GM19467 (cell line): ENCODE data around the gene YRDC.

ENCODE experiments used
- ATAC-seq: cut with Tn5 transposase; IDR thresholded peaks from one replicate; pipeline ENCODE4 v1.9.1; 2021; ENCODE audit warnings: mild to moderate bottlenecking, moderate library complexity; ENCODE audit not compliant: unreplicated experiment

The YRDC gene

GRCh38 chr1:37822906-37823815 is 15.2 kb upstream of the YRDC start:
- ATAC-seq, result no peak

- no peak for ATAC-seq
Observed at GRCh38 chr1:37821481-37821880, 13.5 kb upstream of the YRDC start.

DNA sequence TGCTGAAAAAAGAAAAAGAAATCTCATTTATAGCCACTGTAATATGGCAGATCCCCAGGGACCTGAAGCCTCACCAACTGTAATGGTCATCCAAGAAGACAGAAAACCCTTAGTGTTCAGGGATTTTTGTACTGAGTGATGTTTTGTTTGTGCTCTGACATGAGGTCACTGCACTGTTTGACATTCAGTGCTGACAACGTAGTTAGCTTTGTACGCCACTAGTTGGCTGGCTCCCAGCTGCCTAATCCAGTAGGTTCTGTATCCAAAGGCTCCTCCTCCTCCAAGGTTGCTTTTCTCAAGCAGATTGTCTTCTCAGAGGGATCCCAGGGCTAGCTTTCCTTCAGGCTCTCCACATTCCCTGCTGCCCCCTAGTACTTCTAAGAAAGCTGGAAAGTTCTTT is 9.5 kb upstream of the YRDC start:
- no peak for ATAC-seq

DNA sequence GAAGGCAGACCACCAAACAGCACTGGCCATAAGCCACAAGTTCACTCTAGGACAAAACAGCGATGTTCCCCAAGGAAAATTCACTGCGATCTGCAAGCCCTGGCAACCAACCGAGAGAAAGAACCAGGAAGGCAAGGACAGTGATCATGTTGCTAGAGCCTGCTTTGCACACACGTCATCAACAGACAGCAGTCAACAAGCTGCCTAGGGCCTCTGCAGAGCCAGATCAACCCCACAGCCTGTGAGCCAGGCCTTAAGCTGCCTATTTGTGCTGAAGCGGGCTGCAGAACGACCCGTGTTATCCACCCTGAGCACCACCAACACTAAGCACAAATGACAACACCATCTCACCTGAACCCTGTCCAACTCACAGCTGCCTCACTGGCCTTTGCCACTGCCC is 6.2 kb upstream of the YRDC start:
- no peak for ATAC-seq

- ATAC-seq, result no peak
Observed at GRCh38 chr1:37813529-37814145, 5.6 kb upstream of the YRDC start.

- ATAC-seq, result no peak
Observed at GRCh38 chr1:37811027-37811655, 3.1 kb upstream of the YRDC start.

DNA sequence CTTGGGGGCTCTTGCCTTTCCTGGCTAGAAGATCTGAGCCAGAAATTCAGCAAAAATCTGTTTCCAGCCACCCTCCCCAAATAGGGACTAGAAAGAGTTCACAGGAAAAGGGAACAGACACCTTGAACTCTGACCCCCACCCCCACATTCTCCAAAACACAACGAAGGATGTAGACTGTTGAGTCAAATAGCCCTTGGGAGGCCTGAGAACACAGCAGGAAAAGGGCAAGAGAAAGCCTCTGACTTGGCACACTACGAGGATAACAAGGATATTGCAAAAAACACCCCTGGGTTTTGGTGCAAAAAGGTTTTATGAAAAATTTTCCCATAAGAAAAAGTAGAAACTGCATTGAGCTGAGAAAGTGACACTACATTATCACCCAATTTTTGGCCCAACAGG is 1.9 kb upstream of the YRDC start:
- ATAC-seq, result no peak

- ATAC-seq, result peak; percentile 25
Observed at GRCh38 chr1:37808369-37809319, 636 bp upstream of the YRDC start.

GRCh38 chr1:37807220-37807554 is 821 bp downstream of the YRDC start:
- no peak for ATAC-seq

DNA sequence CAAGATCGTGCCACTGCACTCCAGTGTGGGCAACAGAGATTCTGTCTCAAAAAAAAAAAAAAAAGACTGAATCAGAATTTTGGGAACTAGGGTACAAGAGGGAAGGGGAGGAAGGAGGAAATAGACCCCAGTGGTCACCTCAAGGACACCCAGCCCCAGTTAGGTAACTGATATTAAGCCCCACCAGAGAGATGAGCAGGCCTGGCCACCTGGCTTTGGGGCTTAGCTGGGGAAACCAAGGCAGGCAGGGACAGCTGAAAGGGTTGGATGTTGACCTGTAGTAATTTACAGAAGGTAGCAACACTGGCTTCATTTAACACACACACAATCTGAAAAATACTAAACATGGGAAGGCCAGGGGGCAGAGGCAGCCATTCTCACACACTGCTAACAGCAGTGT is 5.6 kb downstream of the YRDC start:
- no peak for ATAC-seq

DNA sequence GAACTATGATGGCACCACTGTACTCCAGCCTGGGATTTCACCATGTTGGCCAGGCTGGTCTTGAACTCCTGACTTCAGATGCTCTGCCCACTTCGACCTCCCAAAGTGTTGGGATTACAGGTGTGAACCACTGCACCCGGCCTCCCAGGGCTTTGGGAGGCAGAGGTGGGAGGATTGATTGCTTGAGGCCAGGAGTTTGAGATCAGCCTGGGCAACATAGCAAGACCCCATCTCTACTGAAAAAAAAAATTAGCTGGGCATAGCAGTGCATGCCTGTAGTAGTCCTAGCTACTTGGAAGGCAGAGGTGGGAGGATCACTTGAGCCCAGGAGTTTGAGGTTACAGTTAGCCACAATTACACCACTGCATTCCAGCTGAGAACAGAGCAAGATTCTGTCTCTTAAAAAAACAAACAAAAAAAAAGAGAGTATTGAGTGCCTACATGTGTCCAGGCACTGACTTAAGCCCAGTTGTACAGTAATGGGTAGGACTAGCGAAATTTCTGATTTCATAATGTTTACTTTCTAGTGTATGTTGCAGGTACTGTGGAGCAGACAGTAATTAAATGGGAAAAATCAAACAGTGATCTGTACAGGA is 10.2 kb downstream of the YRDC start:
- no peak for ATAC-seq

GRCh38 chr1:37795340-37796125 is 12.5 kb downstream of the YRDC start:
- ATAC-seq, result no peak

- peak; percentile 40 for ATAC-seq
Observed at GRCh38 chr1:37794372-37795339, 13.4 kb downstream of the YRDC start.

GRCh38 chr1:37793773-37794371 is 14.1 kb downstream of the YRDC start, which contains the start of gene MANEAL:
MANEAL (plus strand) TSS chr1:37793847; CDS start chr1:37794183, 336 bp downstream.
- ATAC-seq, result peak; percentile 45

DNA sequence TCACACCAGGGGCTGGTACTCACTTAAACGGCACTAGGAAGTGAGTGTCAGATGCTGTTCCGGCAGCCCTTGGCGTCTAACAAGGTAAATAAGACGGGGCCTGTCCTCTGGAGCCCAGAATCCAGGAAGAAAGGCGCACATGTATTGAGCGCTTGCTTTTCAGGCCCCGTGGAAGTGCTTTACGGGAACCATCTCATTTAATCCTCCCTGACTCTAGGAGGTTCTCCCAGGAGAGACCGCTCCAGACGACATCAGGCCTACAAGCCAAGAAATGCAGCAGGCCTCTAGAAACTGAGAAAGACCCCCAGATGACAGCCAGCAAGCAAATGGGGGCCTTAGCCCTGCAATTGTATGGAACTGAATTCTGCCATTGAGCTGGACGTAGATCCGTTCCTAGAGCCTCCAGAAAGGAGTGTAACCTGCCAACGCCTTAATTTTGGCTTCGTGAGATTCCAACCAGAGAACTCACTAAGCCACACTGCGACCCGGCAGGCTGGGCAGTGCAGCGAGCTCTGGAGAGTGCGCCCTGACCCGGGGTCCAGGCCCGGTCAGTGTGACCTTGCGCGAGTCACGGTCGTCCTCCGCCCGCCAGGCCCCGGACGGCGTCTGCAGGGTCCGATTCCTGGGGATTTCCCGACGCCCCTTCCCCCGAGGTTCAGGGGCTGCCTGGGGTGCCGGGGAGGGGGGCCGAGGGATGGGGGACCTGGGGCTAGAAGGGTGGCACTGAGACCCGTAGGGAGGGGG is 14.9 kb downstream of the YRDC start:
- ATAC-seq, result no peak

DNA sequence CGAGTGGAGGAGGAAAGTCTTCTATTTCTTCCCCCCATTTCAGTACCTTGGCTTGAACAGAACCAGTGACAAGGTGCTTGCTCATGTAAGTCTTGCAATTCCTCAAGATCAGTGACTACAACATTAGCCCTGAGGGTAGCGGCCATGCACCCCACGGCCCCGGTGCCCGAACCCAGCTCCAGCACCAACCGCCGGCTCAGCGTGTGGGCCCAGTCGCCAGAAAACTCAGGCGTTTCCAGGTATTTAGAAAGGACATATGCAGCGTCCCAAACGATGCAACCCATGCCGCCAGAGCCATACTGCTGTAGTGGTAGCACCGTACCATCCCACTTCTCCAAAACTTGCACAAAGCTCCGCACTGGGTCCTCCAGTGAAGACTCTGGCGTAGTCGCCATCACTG is 25.5 kb downstream of the YRDC start:
- no peak for ATAC-seq

GRCh38 chr1:37778654-37779053 is 29.4 kb downstream of the YRDC start:
- ATAC-seq, result no peak
